ENCODE results near the gene ARHGAP33. TPM values are rescaled to one million over a fixed set of nuclear protein-coding genes. Genes with fewer than 3 reads are reported as not detected.

Gene ARHGAP33
- total RNA-seq, 1 experiment from 2014 or later, result 6.6 TPM

GRCh38 chr19:35776102-35776788 is 881 bp downstream of the ARHGAP33 start:
- DNase-seq (ENCODE audit: low read depth), result no peak

GRCh38 chr19:35777086-35777841 is 1.9 kb downstream of the ARHGAP33 start:
- no peak for DNase-seq (ENCODE audit: low read depth)

- no peak for DNase-seq (ENCODE audit: low read depth)
Observed at GRCh38 chr19:35777961-35778360, 2.6 kb downstream of the ARHGAP33 start.

GRCh38 chr19:35779033-35779432 is 3.7 kb downstream of the ARHGAP33 start:
- no peak for DNase-seq (ENCODE audit: low read depth)

- no peak for DNase-seq (ENCODE audit: low read depth)
Observed at GRCh38 chr19:35780058-35780457, 4.7 kb downstream of the ARHGAP33 start.

GRCh38 chr19:35780717-35781116 is 5.4 kb downstream of the ARHGAP33 start:
- DNase-seq (ENCODE audit: low read depth), result no peak

- DNase-seq (ENCODE audit: low read depth), result no peak
Observed at GRCh38 chr19:35781650-35782049, 6.3 kb downstream of the ARHGAP33 start.

- no peak for DNase-seq (ENCODE audit: low read depth)
Observed at GRCh38 chr19:35782589-35782988, 7.2 kb downstream of the ARHGAP33 start.

- no peak for DNase-seq (ENCODE audit: low read depth)
Observed at GRCh38 chr19:35783469-35784434, 8.4 kb downstream of the ARHGAP33 start.

- no peak for DNase-seq (ENCODE audit: low read depth)
Observed at GRCh38 chr19:35784503-35785338, 9.4 kb downstream of the ARHGAP33 start.

- DNase-seq (ENCODE audit: low read depth), result no peak
Observed at GRCh38 chr19:35785339-35785627, 9.9 kb downstream of the ARHGAP33 start.

GRCh38 chr19:35786299-35787160 is 11.2 kb downstream of the ARHGAP33 start:
- no peak for DNase-seq (ENCODE audit: low read depth)

GRCh38 chr19:35787227-35787799 is 11.9 kb downstream of the ARHGAP33 start:
- DNase-seq (ENCODE audit: low read depth), result no peak

GRCh38 chr19:35788205-35788960 is 13.0 kb downstream of the ARHGAP33 start:
- no peak for DNase-seq (ENCODE audit: low read depth)

- no peak for DNase-seq (ENCODE audit: low read depth)
Observed at GRCh38 chr19:35789195-35789977, 14.0 kb downstream of the ARHGAP33 start.

GRCh38 chr19:35789978-35790944 is 14.9 kb downstream of the ARHGAP33 start:
- no peak for DNase-seq (ENCODE audit: low read depth)

All from LHCN-M2 (cell line).